GM12878 (cell line): ENCODE data around the gene DHCR7. TPM values are rescaled to one million over a fixed set of nuclear protein-coding genes. Genes with fewer than 3 reads are reported as not detected.

Experiments
- ATAC-seq: fragments of 200-7000 bp; cut with Tn5 transposase; 3 replicates; pipeline ENCODE4 v1.9.1; 2020; ENCODE audit warnings: mild to moderate bottlenecking, moderate library complexity
- BruUV-seq: library from RNA; stranded (reverse); fragments of 400-500 nt; replicated peaks from 2 replicates; lab custom pipeline; 2021; lab: Mats Ljungman, UMichigan
- CTCF ChIA-PET: fragments of 300-600 bp; sonication (Branson Sonifier 250); formaldehyde crosslinking; extraction: SDS; loops from one replicate; lab custom pipeline; 2021; ENCODE audit warnings: inconsistent platforms; lab: Yijun Ruan, JAX
- POLR2A ChIA-PET: fragments of 350-600 bp; formaldehyde crosslinking; extraction: SDS; loops from one replicate; lab custom pipeline; 2021; ENCODE audit warnings: inconsistent platforms; lab: Charles Lee
- RAD21 ChIA-PET: fragments of 300-600 bp; sonication (Branson Sonifier 250); formaldehyde crosslinking; loops from one replicate; lab custom pipeline; 2023; ENCODE audit warnings: antibody characterized with exemption; ENCODE audit not compliant: unreplicated experiment; lab: Charles Lee
- SMC1A ChIA-PET: fragments of 300-600 bp; sonication (Branson Sonifier 250); formaldehyde crosslinking; loops from one replicate; lab custom pipeline; 2023; ENCODE audit not compliant: unreplicated experiment, uncharacterized antibody; lab: Charles Lee
- DNase-seq: peaks from one replicate; pipeline ENCODE4 v3.0.0-alpha.2; 2011; ENCODE audit warnings: low read depth, low spot score
- FAIRE-seq: peaks from 3 replicates; lab custom pipeline; 2011; peaks lifted over from hg19 to GRCh38; lab: Jason Lieb, UNC
- H2AFZ ChIP-seq: 2 replicates; pipeline ENCODE4 v1.6.0; 2011; ENCODE audit warnings: low read depth, low read length, control low read depth; ENCODE audit not compliant: control insufficient read depth
- H3K27ac ChIP-seq: 2 replicates; pipeline ENCODE4 v1.5.1; 2011; ENCODE audit warnings: control low read depth; ENCODE audit not compliant: control insufficient read depth, insufficient read depth
- H3K27me3 ChIP-seq, 2 experiments: replicated peaks in 1 of 2; 2 replicates each; pipeline versions ENCODE4 v1.6.0 to v1.6.1; 2011; ENCODE audit warnings: low read length in 1 of 2; ENCODE audit not compliant: control insufficient read depth in 2 of 2, insufficient read depth in 2 of 2
- H3K36me3 ChIP-seq, 2 experiments: 2 replicates each; pipeline ENCODE4 v1.5.1; 2011; ENCODE audit warnings: low read length in 1 of 2; ENCODE audit not compliant: control insufficient read depth in 2 of 2, insufficient read depth in 2 of 2
- H3K4me1 ChIP-seq: 2 replicates; pipeline ENCODE4 v1.6.1; 2011; ENCODE audit warnings: mild to moderate bottlenecking, low read length, moderate library complexity, mixed read lengths; ENCODE audit not compliant: control insufficient read depth, insufficient read depth
- H3K4me2 ChIP-seq: 2 replicates; pipeline ENCODE4 v1.6.0; 2011; ENCODE audit warnings: control low read depth; ENCODE audit not compliant: control insufficient read depth, insufficient read depth
- H3K4me3 ChIP-seq: fragments of 200-600 bp; sonication (generic); 2 replicates; pipeline ENCODE4 v1.5.1; 2016
- H3K79me2 ChIP-seq: 2 replicates; pipeline ENCODE4 v1.6.0; 2011; ENCODE audit warnings: low read length; ENCODE audit not compliant: control insufficient read depth, insufficient read depth
- H3K9ac ChIP-seq: 2 replicates; pipeline ENCODE4 v1.8.0; 2011; ENCODE audit warnings: low read length, control low read depth, mixed read lengths; ENCODE audit not compliant: control insufficient read depth, insufficient read depth
- H3K9me3 ChIP-seq: replicated peaks from 3 replicates; pipeline ENCODE4 v1.5.1; 2011; ENCODE audit warnings: mild to moderate bottlenecking, low read length; ENCODE audit not compliant: control insufficient read depth, insufficient read depth
- H4K20me1 ChIP-seq: 2 replicates; pipeline ENCODE4 v1.6.0; 2011; ENCODE audit not compliant: control insufficient read depth, insufficient read depth
- BCL11A ChIP-seq: IDR thresholded peaks from 2 replicates; pipeline ENCODE4 v1.6.1; 2011; ENCODE audit warnings: low read depth, low read length
- CBX3 ChIP-seq: fragments of 200-600 bp; sonication (generic); IDR thresholded peaks from 2 replicates; pipeline ENCODE4 v1.6.1; 2016; ENCODE audit warnings: low read depth, borderline replicate concordance
- KAT2A ChIP-seq: conservative IDR thresholded peaks from 2 replicates; pipeline ENCODE4 v1.6.1; 2011; ENCODE audit warnings: low read depth, low read length; ENCODE audit not compliant: control insufficient read depth
- KLF5 ChIP-seq: fragments of 450-650 bp; IDR thresholded peaks from 2 replicates; pipeline ENCODE4 v1.6.1; 2014; ENCODE audit warnings: mild to moderate bottlenecking; ENCODE audit not compliant: partially characterized antibody
- NFYA ChIP-seq: IDR thresholded peaks from 2 replicates; pipeline ENCODE4 v1.6.1; 2011; ENCODE audit warnings: low read depth, mild to moderate bottlenecking, low read length, improper control_type of control experiment, borderline replicate concordance
- NR2C2 ChIP-seq: IDR thresholded peaks from 2 replicates; pipeline ENCODE4 v1.6.1; 2011; ENCODE audit warnings: borderline replicate concordance, low read depth; ENCODE audit not compliant: control insufficient read depth, insufficient read length
- RCOR1 ChIP-seq: conservative IDR thresholded peaks from 2 replicates; pipeline ENCODE4 v1.6.1; 2012; ENCODE audit warnings: low read depth, low read length, improper control_type of control experiment
- RELA ChIP-seq: fragments of 450-650 bp; IDR thresholded peaks from 2 replicates; pipeline ENCODE4 v1.8.0; 2014; ENCODE audit warnings: borderline replicate concordance; ENCODE audit not compliant: partially characterized antibody
- SMC3 ChIP-seq: IDR thresholded peaks from 2 replicates; pipeline ENCODE4 v1.6.1; 2011; ENCODE audit warnings: low read length, improper control_type of control experiment, borderline replicate concordance
- SUPT20H ChIP-seq: IDR thresholded peaks from 2 replicates; pipeline ENCODE4 v1.6.1; 2011; ENCODE audit warnings: low read depth, mild to moderate bottlenecking, low read length, moderate library complexity, borderline replicate concordance; ENCODE audit not compliant: control insufficient read depth
- YBX1 ChIP-seq: fragments of 450-650 bp; IDR thresholded peaks from 2 replicates; pipeline ENCODE4 v1.6.1; 2016; ENCODE audit warnings: antibody characterized with exemption
- ZBED1 ChIP-seq: IDR thresholded peaks from 2 replicates; pipeline ENCODE4 v1.6.1; 2016; ENCODE audit warnings: borderline replicate concordance
- WGBS: methylation state at CpG from one replicate; pipeline ENCODE4 v1.1.6; 2016; ENCODE audit warnings: low lambda C conversion rate; ENCODE audit not compliant: insufficient replicate concordance, insufficient coverage; ENCODE audit errors: missing lambda C conversion rate; 5-methylcytosine and 5-hydroxymethylcytosine counted together
- in situ Hi-C: fragments of 300-500 bp; cut with MboI; formaldehyde crosslinking; loops from 9 replicates; pipeline ENCODE4 v1.14.3; 2018; ENCODE audit warnings: mixed read lengths
- intact Hi-C: fragments of 100-400 bp; cut with micrococcal nuclease; formaldehyde crosslinking; loops from one replicate; pipeline ENCODE4 v1.14.2; 2022; ENCODE audit not compliant: unreplicated experiment
- polyA plus RNA-seq, 11 experiments: library from polyadenylated mRNA; depleted of rRNA in 4 of 11; unstranded in 6 of 11; stranded (reverse) in 5 of 11; fragments of >200 nt; fragmentation: Nextera tagmentation in 4 of 11; fragmentation: Illumina TruSeq in 1 of 11; extraction: Ambion mirVana in 4 of 11; extraction: Trizol in 1 of 11; gene quantifications; 1 replicate in 1 of 11; 2 replicates in 10 of 11; pipeline versions ENCODE4 v1.2.1 to v1.2.3, GENCODE V29; 2011 to 2016; ENCODE audit warnings: inconsistent platforms in 2 of 11, missing spikeins in 2 of 11, low read depth in 1 of 11
- total RNA-seq, 4 experiments: library from RNA; depleted of rRNA in 3 of 4; stranded (reverse); fragments of >200 nt in 3 of 4; fragmentation: Illumina TruSeq in 1 of 4; extraction: Trizol in 1 of 4; gene quantifications; 2 replicates each; pipeline versions ENCODE4 v1.2.1 to v1.2.3, GENCODE V29; 2013 to 2021
- TF ChIP-seq, protein P1 (sequence below): fragments of 450-650 bp; IDR thresholded peaks from 2 replicates; pipeline ENCODE4 v1.6.1; 2017; ENCODE audit warnings: mild to moderate bottlenecking
- TF ChIP-seq, protein P2 (sequence below): fragments of 450-650 bp; IDR thresholded peaks from 2 replicates; pipeline ENCODE4 v1.6.1; 2016; ENCODE audit warnings: mild to moderate bottlenecking
- TF ChIP-seq, protein P3 (sequence below): fragments of 450-650 bp; conservative IDR thresholded peaks from 2 replicates; pipeline ENCODE4 v1.6.1; 2017; ENCODE audit warnings: mild to moderate bottlenecking, moderate library complexity
- TF ChIP-seq, protein P4 (sequence below): IDR thresholded peaks from 2 replicates; pipeline ENCODE4 v1.6.1; 2011; ENCODE audit warnings: low read depth, low read length, improper control_type of control experiment, borderline replicate concordance

The DHCR7 gene
- total and polyA plus RNA-seq, 10 of the 15 experiments (the other 5 are each of a cell fraction or from before 2014, with no cell fraction given) = 4.2 to 115 (median 57.8) TPM

DNA sequence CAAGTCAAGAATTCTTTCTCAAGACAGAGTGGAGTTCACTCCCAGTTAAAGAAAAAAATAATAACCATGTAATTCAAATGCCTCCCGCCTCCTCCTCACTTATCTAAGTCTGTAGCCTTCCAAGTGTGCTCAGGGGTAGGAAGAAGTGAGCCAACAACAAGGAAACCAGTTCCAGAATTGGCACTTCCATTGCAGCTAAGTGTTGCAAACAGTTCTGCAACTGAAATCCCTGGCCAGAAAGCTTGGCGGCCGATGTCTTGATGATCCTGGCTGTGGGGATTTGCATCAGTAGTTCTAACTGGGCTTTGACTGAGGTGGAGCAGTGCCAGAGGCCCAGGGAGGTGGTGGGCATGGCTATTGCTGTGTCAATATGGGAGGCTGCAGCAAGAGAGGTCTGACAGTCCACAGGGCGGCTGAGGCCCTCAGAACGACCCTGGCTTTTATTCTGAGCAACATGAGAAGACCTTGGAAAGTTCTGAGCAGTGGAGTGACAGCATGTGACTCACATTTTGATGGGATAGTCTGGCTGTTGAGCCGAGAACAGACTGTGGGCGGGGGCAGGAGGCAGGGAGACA, 19.2 kb downstream of the DHCR7 start:
- H3K79me2 ChIP-seq = no peaks in the 10 kb centered on the region
- 44% methylated on average over 7 of the region's 7 CpGs for WGBS
- no peaks in the 10 kb centered on the region for H3K36me3 ChIP-seq
- H3K27ac ChIP-seq = no peak overlapping the region
- no peak overlapping the region for H2AFZ ChIP-seq
- no peaks in the 10 kb centered on the region for H4K20me1 ChIP-seq
- CTCF ChIA-PET = interaction anchor here (1.0 kb wide), 1 partner anchor 9 kb away, joined by 3 read pairs; no protein-coding TSS in a partner anchor
- H3K9ac ChIP-seq = no peak overlapping the region
- intact Hi-C loops (loop anchor here (10.0 kb wide), 1 partner anchor 136 kb away; the partner anchor contains the start of gene KRTAP5-10), in situ Hi-C loops (no loop called here)
- DNase-seq (no peak), ATAC-seq (no peak), FAIRE-seq (no peak)
- H3K9me3 ChIP-seq = peaks cover 2% of the 10 kb centered on the region; the same call in 1 of the 3 replicates
- peaks cover 15% of the 10 kb centered on the region for H3K4me1 ChIP-seq
- H3K4me3 ChIP-seq = no peak overlapping the region
- RAD21 ChIA-PET = no interaction called here
- SMC1A ChIA-PET = no interaction called here
- BruUV-seq = no TSS peak
- POLR2A ChIA-PET = no interaction called here
- no peaks in the 10 kb centered on the region for H3K27me3 ChIP-seq
- no peak overlapping the region for H3K4me2 ChIP-seq
- TF ChIP-seq, protein P1, sequence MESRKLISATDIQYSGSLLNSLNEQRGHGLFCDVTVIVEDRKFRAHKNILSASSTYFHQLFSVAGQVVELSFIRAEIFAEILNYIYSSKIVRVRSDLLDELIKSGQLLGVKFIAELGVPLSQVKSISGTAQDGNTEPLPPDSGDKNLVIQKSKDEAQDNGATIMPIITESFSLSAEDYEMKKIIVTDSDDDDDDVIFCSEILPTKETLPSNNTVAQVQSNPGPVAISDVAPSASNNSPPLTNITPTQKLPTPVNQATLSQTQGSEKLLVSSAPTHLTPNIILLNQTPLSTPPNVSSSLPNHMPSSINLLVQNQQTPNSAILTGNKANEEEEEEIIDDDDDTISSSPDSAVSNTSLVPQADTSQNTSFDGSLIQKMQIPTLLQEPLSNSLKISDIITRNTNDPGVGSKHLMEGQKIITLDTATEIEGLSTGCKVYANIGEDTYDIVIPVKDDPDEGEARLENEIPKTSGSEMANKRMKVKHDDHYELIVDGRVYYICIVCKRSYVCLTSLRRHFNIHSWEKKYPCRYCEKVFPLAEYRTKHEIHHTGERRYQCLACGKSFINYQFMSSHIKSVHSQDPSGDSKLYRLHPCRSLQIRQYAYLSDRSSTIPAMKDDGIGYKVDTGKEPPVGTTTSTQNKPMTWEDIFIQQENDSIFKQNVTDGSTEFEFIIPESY = no peak
- TF ChIP-seq, protein P2, sequence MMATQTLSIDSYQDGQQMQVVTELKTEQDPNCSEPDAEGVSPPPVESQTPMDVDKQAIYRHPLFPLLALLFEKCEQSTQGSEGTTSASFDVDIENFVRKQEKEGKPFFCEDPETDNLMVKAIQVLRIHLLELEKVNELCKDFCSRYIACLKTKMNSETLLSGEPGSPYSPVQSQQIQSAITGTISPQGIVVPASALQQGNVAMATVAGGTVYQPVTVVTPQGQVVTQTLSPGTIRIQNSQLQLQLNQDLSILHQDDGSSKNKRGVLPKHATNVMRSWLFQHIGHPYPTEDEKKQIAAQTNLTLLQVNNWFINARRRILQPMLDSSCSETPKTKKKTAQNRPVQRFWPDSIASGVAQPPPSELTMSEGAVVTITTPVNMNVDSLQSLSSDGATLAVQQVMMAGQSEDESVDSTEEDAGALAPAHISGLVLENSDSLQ = no peak
- TF ChIP-seq NR2C2 = no peak
- no peak for TF ChIP-seq BCL11A
- TF ChIP-seq YBX1 = no peak
- no peak for TF ChIP-seq SUPT20H
- TF ChIP-seq SMC3 = no peak
- TF ChIP-seq RELA = no peak
- no peak for TF ChIP-seq CBX3
- TF ChIP-seq, protein P3, sequence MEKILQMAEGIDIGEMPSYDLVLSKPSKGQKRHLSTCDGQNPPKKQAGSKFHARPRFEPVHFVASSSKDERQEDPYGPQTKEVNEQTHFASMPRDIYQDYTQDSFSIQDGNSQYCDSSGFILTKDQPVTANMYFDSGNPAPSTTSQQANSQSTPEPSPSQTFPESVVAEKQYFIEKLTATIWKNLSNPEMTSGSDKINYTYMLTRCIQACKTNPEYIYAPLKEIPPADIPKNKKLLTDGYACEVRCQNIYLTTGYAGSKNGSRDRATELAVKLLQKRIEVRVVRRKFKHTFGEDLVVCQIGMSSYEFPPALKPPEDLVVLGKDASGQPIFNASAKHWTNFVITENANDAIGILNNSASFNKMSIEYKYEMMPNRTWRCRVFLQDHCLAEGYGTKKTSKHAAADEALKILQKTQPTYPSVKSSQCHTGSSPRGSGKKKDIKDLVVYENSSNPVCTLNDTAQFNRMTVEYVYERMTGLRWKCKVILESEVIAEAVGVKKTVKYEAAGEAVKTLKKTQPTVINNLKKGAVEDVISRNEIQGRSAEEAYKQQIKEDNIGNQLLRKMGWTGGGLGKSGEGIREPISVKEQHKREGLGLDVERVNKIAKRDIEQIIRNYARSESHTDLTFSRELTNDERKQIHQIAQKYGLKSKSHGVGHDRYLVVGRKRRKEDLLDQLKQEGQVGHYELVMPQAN = no peak
- no peak for TF ChIP-seq KAT2A
- no peak for TF ChIP-seq ZBED1
- TF ChIP-seq, protein P4, sequence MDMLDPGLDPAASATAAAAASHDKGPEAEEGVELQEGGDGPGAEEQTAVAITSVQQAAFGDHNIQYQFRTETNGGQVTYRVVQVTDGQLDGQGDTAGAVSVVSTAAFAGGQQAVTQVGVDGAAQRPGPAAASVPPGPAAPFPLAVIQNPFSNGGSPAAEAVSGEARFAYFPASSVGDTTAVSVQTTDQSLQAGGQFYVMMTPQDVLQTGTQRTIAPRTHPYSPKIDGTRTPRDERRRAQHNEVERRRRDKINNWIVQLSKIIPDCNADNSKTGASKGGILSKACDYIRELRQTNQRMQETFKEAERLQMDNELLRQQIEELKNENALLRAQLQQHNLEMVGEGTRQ = no peak
- no peak for TF ChIP-seq KLF5
- no peak for TF ChIP-seq NFYA
- TF ChIP-seq RCOR1 = no peak
